KBM-7 (cell line): Measurements from ENCODE around the gene RCE1.

Experiments used
- DNase-seq: peaks from one replicate; pipeline ENCODE4 v3.0.0-alpha.2; 2015
- in situ Hi-C: fragments of 300-500 bp; cut with MboI; formaldehyde crosslinking; loops from 2 replicates; pipeline ENCODE4 v1.14.3; 2020; ENCODE audit warnings: low sequenced_read_pairs, low pct_unique_long_range_greater_than_20kb, mixed read lengths

The RCE1 gene

GRCh38 chr11:66880496-66881450, 37.5 kb downstream of the RCE1 start:
- peak; percentile 50 for DNase-seq
- in situ Hi-C loops: no loop called here

- in situ Hi-C loops: no loop called here
- no peak for DNase-seq
These were observed 38.2 kb downstream of the RCE1 start for GRCh38 chr11:66881451-66881835.

GRCh38 chr11:66881927-66882452, 38.7 kb downstream of the RCE1 start:
- no peak for DNase-seq
- in situ Hi-C loops: no loop called here

- no peak for DNase-seq
- in situ Hi-C loops: no loop called here
These were observed 39.3 kb downstream of the RCE1 start for GRCh38 chr11:66882561-66883015.

GRCh38 chr11:66883016-66883965, 40.0 kb downstream of the RCE1 start:
- in situ Hi-C loops: no loop called here
- peak; percentile 56 for DNase-seq

GRCh38 chr11:66884443-66884842, 41.2 kb downstream of the RCE1 start:
- DNase-seq: no peak

GRCh38 chr11:66885469-66885868, 42.2 kb downstream of the RCE1 start:
- no peak for DNase-seq
- in situ Hi-C loops: no loop called here

More at GRCh38 chr11:66884443-66884842, 41.2 kb downstream of the RCE1 start:
- in situ Hi-C loops: no loop called here

- DNase-seq: no peak
- in situ Hi-C loops: no loop called here
These were observed 42.8 kb downstream of the RCE1 start for GRCh38 chr11:66885950-66886440.

DNA sequence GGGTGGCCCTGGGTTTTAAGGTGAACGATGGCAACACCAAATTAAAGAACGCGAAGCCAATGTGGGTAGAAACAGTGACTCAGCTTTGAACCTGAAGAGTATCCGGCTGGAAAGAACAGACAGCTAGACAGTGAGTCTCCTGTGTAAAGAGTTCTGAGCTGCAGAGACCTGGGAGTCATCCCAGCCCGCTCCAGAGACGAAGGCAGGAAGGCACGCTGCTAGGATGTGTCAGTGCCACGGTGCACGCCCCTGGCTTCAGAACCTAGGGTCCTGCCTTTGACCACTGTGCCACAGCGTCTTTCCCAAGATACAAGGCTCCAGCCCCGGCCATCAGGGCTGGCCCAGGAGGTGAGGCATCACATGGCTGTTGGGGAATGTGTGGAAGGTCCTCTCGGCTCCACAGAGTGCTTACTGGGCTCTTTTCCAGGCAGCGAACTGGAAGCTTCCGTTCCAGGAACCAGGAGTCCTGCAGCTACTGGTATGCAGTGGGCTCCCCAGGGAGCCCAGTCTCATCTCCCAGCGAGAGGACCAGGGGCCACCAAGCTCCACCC, 43.5 kb downstream of the RCE1 start:
- in situ Hi-C loops: no loop called here
- DNase-seq: no peak

DNA sequence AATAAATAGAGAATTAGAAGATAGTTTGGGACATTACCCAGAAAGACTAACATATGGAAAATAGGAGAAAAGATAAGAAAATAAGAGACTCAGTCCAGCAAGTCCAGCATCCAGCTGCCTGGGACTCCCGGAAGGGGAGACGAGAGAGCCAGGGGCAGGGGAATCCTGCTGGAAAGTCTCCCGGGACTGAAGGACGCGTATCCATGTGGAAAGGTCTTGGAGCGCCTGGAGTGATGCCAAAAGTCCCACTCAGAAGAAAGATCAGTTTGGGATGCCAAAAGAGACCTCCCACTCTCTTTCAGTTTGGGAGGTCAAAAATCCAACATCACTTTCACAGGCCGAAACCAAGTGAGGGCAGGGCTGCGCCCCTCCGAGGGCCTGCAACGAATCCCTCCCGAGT, 44.3 kb downstream of the RCE1 start:
- no peak for DNase-seq

DNA sequence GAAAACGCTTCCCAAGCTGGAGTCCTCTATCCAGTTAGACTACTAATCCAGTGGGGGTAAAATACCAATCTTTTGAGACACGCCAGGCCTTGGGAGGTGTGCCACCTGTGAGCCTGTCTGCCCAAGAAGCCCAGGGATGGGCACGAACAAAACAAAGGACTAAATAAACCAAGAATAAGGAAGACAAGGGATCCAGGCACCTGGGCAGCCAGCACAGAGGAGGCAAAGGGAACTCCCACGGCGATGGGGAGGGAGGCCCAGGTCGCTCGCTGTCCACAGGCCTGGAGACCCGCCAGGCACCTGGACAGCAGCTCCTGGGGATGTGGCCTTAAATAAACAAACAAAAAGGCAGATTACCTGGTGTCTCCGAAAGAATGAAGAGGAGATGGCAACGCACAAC, 45.0 kb downstream of the RCE1 start:
- in situ Hi-C loops: no loop called here
- no peak for DNase-seq

More for the DNA sequence above, 44.3 kb downstream of the RCE1 start:
- in situ Hi-C loops: no loop called here

- DNase-seq: no peak
- in situ Hi-C loops: no loop called here
These were observed 46.7 kb downstream of the RCE1 start for GRCh38 chr11:66889960-66890359.

DNA sequence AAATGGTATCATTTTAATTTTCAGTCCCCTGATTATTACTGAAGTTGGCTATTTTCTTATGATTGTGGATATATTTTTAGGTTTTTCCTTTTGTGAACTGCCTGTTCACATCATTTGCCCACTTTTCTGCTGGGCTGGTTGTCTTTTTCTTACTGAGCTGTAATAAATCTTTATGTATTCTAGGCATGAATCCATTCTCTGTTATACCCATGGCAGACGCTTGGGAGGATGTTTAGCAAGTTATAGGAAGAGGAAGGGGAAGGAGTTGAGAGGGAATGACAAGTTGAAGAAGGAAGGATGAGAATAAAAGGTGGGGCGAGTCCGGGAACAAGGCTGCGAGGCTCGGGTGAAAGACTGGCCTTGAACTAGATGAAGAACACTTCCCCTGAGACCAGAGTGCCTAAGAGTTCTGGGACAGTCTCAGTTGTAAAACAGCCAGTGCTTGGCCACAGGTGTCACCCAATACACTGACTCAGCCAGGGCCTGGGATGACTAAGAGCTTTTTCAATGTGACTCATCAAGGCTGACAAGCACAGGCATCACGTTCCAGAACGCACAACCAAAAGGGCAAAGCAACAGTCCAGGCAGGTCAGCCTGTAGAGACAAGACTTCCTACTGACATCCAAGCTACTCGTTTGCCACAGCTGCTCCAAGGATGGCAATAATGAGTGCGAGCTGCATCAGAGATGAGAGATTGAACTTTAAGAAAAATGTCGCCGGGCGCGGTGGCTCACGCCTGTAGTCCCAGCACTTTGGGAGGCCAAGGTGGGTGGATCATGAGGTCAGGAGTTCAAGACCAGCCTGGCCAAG, 48.8 kb downstream of the RCE1 start:
- DNase-seq: peak; percentile 60
- in situ Hi-C loops: no loop called here

DNA sequence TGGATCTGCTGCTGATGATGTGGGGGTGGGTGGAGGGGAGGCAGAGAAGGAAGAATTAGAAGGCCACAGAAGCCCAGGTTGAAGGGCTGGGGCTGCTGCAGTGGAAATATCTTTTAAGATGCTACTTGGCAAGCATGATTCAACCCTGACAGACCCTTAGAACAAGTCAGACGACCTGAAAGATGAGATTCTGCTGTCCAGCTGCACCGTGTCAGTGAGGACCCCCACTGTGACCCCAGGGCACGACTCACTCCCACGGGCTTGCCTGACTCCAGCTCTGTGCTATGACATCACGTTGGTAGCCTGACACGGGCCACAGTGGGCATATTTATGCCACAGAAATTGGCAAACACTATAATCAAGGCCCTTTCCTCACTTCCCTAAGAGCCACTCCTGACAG, 49.7 kb downstream of the RCE1 start:
- DNase-seq: no peak
- in situ Hi-C loops: no loop called here

- no peak for DNase-seq
- in situ Hi-C loops: no loop called here
These were observed 50.9 kb downstream of the RCE1 start for GRCh38 chr11:66894141-66894540.
